IPS-18a (cell line): ENCODE data around the gene PEMT.
A peak's percentile ranks its signal among the peaks of the same experiment; 100 is the strongest.
"Not testable (repeated sequence)": the region's sequence is repeated elsewhere in the genome, so short reads cannot be mapped to it uniquely, and the experiment has no call there.

ENCODE experiments used
- H3K27ac ChIP-seq: one replicate; pipeline ENCODE4 v1.5.1; 2013; ENCODE audit warnings: low read length
- H3K27me3 ChIP-seq: one replicate; pipeline ENCODE4 v1.6.1; 2013; ENCODE audit warnings: mild to moderate bottlenecking, low read length; ENCODE audit not compliant: control insufficient read depth, insufficient read depth
- H3K36me3 ChIP-seq: one replicate; pipeline ENCODE4 v1.6.1; 2013; ENCODE audit warnings: low read depth, low read length; ENCODE audit not compliant: control insufficient read depth
- H3K4me1 ChIP-seq: one replicate; pipeline ENCODE4 v1.6.1; 2013; ENCODE audit warnings: low read depth, low read length; ENCODE audit not compliant: control insufficient read depth
- H3K4me3 ChIP-seq: one replicate; pipeline ENCODE4 v1.5.1; 2013; ENCODE audit warnings: low read length
- H3K9ac ChIP-seq: one replicate; pipeline ENCODE4 v1.6.1; 2013; ENCODE audit warnings: mild to moderate bottlenecking, low read length, moderate library complexity
- H3K9me3 ChIP-seq: one replicate; pipeline ENCODE4 v1.6.1; 2013; ENCODE audit warnings: low read depth, low read length; ENCODE audit not compliant: control insufficient read depth

PEMT gene

DNA sequence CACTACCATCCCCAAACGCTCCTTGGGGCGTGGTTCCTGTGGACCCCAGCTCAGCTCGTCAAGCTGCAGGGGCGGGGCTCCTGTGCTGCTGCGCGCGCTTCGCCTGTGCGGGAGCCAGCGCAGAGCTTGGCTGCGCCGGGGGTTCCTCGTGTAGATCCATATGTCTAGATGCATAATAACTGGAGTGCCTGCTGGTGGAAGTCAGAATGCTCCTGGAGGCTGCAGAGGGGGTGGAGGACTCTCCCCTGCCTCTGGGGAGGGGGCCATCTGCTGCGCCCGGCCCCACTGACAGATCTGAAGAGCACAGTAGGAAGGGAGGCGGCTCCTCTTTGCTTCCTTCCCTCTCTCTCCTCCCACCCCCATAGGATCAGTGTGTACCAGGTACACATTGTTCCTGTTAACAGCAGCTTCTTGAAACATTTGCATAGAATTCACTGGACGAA is 99.9 kb downstream of the PEMT start:
- no peak overlapping the region for H3K27ac ChIP-seq
- H3K36me3 ChIP-seq = peaks cover 18% of the 10 kb centered on the region
- no peak overlapping the region for H3K4me3 ChIP-seq
- no peak overlapping the region for H3K9ac ChIP-seq
- H3K27me3 ChIP-seq = peaks cover 30% of the 10 kb centered on the region
- H3K9me3 ChIP-seq = no peaks in the 10 kb centered on the region
- peaks cover 13% of the 10 kb centered on the region for H3K4me1 ChIP-seq

DNA sequence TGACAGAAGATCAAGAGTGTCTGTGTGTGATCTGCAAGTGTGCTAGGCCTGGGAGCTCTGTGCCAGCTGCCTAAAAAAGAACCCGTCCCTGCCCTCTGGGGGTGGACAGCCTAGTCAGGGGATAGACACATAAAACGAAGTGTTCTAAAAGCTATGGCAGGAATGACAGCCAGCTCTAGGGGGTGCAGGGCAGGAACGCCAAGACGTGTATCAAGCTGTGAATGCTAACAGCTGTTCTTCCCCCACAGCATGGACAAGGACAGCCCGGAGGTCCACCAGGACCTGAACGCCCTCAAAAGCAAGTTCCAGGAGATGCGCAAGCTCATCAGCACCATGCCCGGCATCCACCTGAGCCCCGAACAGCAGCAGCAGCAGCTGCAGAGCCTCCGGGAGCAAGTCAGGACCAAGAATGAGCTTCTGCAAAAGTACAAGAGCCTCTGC is 100.5 kb downstream of the PEMT start:
- peaks cover 29% of the 10 kb centered on the region for H3K27me3 ChIP-seq
- H3K9me3 ChIP-seq = no peaks in the 10 kb centered on the region
- H3K36me3 ChIP-seq = peaks cover 18% of the 10 kb centered on the region
- H3K4me3 ChIP-seq = no peak overlapping the region
- H3K9ac ChIP-seq = no peak overlapping the region
- no peak overlapping the region for H3K27ac ChIP-seq
- H3K4me1 ChIP-seq = peaks cover 13% of the 10 kb centered on the region

DNA sequence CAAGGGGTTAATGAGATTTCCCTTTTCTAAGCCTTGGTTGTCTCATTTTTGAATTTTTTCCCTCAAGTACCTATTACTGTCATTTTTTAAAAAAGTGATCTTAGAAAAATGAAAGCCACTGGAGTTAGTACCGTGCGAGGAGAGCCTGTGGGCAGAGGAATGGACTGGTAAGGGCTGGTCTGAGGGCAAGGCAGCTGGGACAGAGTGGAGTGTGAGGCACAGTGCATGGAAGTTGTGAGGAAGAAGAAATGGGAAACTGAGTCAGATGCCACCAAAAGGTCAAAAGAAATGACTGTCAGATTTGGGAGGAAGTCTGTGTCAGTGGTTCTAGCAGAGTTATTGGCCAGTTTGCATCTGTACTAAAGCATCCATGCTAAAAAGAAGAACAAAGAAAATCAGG is 103.5 kb downstream of the PEMT start:
- Histone ChIP-seq H3K9me3 (no peaks in the 10 kb centered on the region), H3K27me3 (no peaks in the 10 kb centered on the region), H3K36me3 (peaks cover 18% of the 10 kb centered on the region), H3K4me1 (peaks cover 3% of the 10 kb centered on the region), H3K27ac (no peak overlapping the region), H3K9ac (no peak overlapping the region), H3K4me3 (no peak overlapping the region)

DNA sequence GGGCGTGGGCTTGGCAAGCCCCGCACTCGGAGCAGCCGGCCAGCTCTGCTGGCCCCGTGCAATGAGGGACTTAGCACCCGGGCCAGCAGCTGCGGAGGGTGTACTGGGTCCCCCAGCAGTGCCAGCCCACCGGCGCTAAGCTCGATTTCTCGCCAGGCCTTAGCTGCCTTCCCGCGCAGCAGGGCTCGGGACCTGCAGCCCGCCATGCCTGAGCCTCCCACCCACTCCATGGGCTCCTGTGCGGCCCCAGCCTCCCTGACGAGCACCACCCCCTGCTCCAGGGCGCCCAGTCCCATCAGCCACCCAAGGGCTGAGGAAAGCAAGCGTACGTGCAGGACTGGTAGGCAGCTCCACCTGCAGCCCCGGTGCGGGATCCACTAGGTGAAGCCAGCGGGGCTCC is 105.1 kb downstream of the PEMT start:
- not testable (repeated sequence) for H3K27ac ChIP-seq, H3K9me3 ChIP-seq, H3K4me1 ChIP-seq, H3K27me3 ChIP-seq, H3K9ac ChIP-seq, H3K4me3 ChIP-seq
- peaks cover 17% of the 10 kb centered on the region for H3K36me3 ChIP-seq

- Histone ChIP-seq H3K36me3 (peaks cover 13% of the 10 kb centered on the region), H3K4me1 (no peaks in the 10 kb centered on the region), H3K27ac (no peak overlapping the region), H3K4me3 (no peak overlapping the region), H3K9me3 (no peaks in the 10 kb centered on the region), H3K9ac (no peak overlapping the region), H3K27me3 (no peaks in the 10 kb centered on the region)
These were observed 106.1 kb downstream of the PEMT start for GRCh38 chr17:17485420-17485819.

DNA sequence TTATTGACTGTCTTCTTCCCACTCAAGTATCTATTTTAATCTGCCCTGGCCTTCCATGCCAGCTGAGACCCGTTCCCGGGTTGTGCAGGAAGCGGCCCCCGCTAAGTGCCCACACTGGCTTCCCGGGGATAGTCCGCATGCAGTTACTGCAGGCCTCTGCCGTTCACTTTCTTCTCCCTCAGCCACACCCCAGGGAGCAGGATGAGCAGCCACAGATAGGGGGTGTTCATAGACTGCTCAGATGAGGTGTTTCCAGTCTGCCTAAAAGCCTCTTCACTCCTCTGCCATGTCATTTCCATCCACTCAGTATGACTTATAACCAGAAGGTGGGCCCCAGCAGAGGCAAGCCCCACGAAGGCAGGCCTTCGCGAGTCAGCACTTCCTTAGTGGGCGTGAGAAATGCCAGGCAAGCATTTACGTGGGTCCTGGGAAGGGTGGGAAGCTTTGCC is 107.0 kb downstream of the PEMT start:
- no peak overlapping the region for H3K27ac ChIP-seq
- no peaks in the 10 kb centered on the region for H3K27me3 ChIP-seq
- H3K4me3 ChIP-seq = no peak overlapping the region
- H3K9me3 ChIP-seq = no peaks in the 10 kb centered on the region
- peaks cover 13% of the 10 kb centered on the region for H3K36me3 ChIP-seq
- H3K9ac ChIP-seq = no peak overlapping the region
- H3K4me1 ChIP-seq = no peaks in the 10 kb centered on the region

- Histone ChIP-seq H3K9me3 (no peaks in the 10 kb centered on the region), H3K27ac (no peak overlapping the region), H3K4me3 (no peak overlapping the region), H3K4me1 (peaks cover 10% of the 10 kb centered on the region), H3K9ac (no peak overlapping the region), H3K27me3 (no peaks in the 10 kb centered on the region), H3K36me3 (peaks cover 4% of the 10 kb centered on the region)
These were observed 109.6 kb downstream of the PEMT start for GRCh38 chr17:17481860-17482259.

GRCh38 chr17:17480593-17481148 is 110.8 kb downstream of the PEMT start:
- H3K9me3 ChIP-seq = no peaks in the 10 kb centered on the region
- H3K27ac ChIP-seq = no peak overlapping the region
- no peaks in the 10 kb centered on the region for H3K27me3 ChIP-seq
- peaks cover 10% of the 10 kb centered on the region for H3K4me1 ChIP-seq
- no peak overlapping the region for H3K9ac ChIP-seq
- H3K4me3 ChIP-seq = no peak overlapping the region
- H3K36me3 ChIP-seq = peaks cover 4% of the 10 kb centered on the region

DNA sequence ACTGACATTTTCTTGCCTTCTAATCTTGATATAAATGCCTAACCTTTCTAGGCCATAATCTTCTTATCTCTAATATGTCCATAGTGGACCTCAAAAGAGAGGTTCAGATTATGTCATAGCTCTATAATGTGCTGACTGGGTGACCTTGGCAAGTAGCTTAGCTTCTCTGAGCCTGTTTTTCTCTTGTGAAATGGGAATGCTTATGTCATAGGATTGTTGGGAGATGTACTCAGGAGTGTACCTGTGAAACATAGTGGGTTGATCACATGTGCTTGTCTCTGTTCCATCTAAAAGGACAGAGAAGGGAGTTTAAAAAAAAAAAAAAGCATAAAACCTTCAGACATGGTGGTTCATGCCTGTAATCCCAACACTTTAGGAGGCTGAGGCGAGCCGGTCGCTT is 112.3 kb downstream of the PEMT start:
- Histone ChIP-seq H3K9ac (no peak overlapping the region), H3K27me3 (no peaks in the 10 kb centered on the region), H3K36me3 (peaks cover 4% of the 10 kb centered on the region), H3K4me1 (peaks cover 10% of the 10 kb centered on the region), H3K27ac (no peak overlapping the region), H3K9me3 (no peaks in the 10 kb centered on the region), H3K4me3 (no peak overlapping the region)

- Histone ChIP-seq H3K9ac (peak within 1 kb of the TSS; percentile 94), H3K9me3 (no peaks in the 10 kb centered on the region), H3K27ac (peak within 1 kb of the TSS; percentile 88), H3K4me1 (peaks cover 10% of the 10 kb centered on the region), H3K27me3 (no peaks in the 10 kb centered on the region), H3K36me3 (peaks cover 4% of the 10 kb centered on the region), H3K4me3 (peak within 1 kb of the TSS; percentile 95)
These were observed 114.5 kb downstream of the PEMT start, which contains the start of gene MED9 for GRCh38 chr17:17476865-17477467. Gene MED9 (plus strand): TSS chr17:17477000. CDS start chr17:17477042, 42 bp downstream.

DNA sequence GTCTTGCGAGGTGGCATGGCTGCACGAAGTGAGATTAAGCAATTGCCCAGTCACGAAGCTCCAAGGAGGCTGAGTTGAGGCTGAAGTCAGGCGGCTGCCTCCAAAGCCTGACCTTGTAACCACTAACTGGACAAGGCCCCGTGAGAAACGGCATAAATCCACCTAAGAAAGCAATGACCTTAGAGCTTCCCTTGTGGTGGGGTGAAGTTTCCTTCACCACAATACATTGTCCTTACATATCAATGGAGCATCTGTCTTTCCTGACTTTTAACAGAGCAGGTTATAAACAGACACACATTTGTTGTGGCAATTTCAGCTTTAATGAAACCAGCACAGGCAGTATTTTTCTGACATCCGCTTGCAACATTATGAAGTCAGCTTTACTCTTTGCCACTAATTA is 117.2 kb downstream of the PEMT start:
- Histone ChIP-seq H3K36me3 (no peaks in the 10 kb centered on the region), H3K27ac (no peak overlapping the region), H3K4me3 (no peak overlapping the region), H3K4me1 (peaks cover 10% of the 10 kb centered on the region), H3K9ac (no peak overlapping the region), H3K27me3 (no peaks in the 10 kb centered on the region), H3K9me3 (no peaks in the 10 kb centered on the region)

- H3K9me3 ChIP-seq = no peaks in the 10 kb centered on the region
- H3K27me3 ChIP-seq = no peaks in the 10 kb centered on the region
- H3K36me3 ChIP-seq = no peaks in the 10 kb centered on the region
- H3K4me1 ChIP-seq = no peaks in the 10 kb centered on the region
- H3K27ac ChIP-seq = no peak overlapping the region
- H3K4me3 ChIP-seq = no peak overlapping the region
- no peak overlapping the region for H3K9ac ChIP-seq
These were observed 119.1 kb downstream of the PEMT start for GRCh38 chr17:17472333-17472920.
